ENCODE data around the gene MMP8.

GRCh38 chr11:102695201-102695600 lies 29.6 kb downstream of the MMP8 start:
- TF ChIP-seq CTCF (IDR thresholded peaks at IDR 0.05; ENCODE audit: low read length), result no peak
- TF ChIP-seq EZH2 (IDR thresholded peaks at IDR 0.05; ENCODE audit: borderline replicate concordance, low read length), result no peak
